ENCODE measurements around the gene ISG20. TPM values are rescaled to one million over a fixed set of nuclear protein-coding genes. Genes with fewer than 3 reads are reported as not detected.

ISG20 gene
- total and polyA plus RNA-seq, 2 experiments from 2014 or later, result 1.4 TPM; not detected in 1

DNA sequence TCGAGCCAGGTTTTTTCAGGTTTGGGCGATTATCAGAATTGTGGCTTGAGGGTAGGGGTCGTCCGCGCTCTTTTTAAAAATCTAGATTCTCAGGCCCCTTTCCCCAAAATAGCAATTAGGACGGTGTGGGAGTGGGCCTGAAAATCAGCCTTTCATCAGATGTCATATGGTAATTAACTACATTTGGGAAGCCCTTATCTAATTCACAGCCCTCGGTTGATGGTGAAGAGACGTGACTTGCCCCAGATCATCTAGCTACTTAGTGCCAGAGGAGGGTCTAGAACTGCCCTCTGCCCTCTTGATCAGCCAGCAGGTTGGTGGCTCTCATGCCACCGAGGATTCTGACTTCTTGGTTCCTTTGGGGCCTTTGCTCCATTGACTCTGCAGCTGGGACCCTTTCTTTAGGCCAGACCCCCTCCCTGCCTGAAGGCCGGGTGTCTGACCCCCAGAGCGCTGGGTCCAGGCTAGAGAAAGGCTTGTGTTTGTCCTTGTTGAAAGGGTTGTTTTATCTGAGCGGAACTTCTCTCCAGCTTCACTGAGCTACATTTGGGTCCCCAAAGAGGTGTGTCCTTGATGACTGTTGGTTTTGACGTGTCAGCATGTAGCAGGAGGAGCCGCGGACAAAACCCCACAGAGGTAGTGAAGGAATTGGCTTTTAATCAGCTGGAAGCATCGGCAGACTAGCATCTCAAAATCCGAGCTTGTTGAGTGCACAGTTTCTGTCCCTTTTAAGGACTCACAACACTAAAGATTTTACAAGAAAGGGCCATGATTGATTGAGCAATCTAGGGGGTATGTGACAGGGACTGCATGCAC, 16.8 kb upstream of the ISG20 start:
- H4K20me1 ChIP-seq (ENCODE audit: insufficient read depth), result peaks cover under 1% of the 10 kb centered on the region; the same call in 1 of the 2 replicates
- peaks cover 27% of the 10 kb centered on the region for H3K4me1 ChIP-seq (ENCODE audit: insufficient read depth)
- no peaks in the 10 kb centered on the region for H3K27me3 ChIP-seq (replicated peaks; ENCODE audit: insufficient read depth)
- peaks cover 27% of the 10 kb centered on the region for H3F3A ChIP-seq (ENCODE audit: insufficient read depth)
- DNase-seq, result peak; percentile 75
- peaks cover 4% of the 10 kb centered on the region; the same call in 1 of the 2 replicates for H3K36me3 ChIP-seq (ENCODE audit: low read depth)
- peaks cover 58% of the 10 kb centered on the region for H3K79me2 ChIP-seq (ENCODE audit: insufficient read depth)
- H3K4me3 ChIP-seq, result peak overlapping the region; percentile 93
- H3K27ac ChIP-seq, result peak overlapping the region; percentile 98
- no peak overlapping the region for H2AFZ ChIP-seq
- in situ Hi-C loops (cut with MboI), result no loop called here
- no peaks in the 10 kb centered on the region for H3K9me3 ChIP-seq (ENCODE audit: low read depth)
- 7 to 9% methylated on average over 17 of the region's 17 CpGs for WGBS, 2 experiments (ENCODE audit: low coverage in 1 of 2, low lambda C conversion rate in 2 of 2, missing lambda C conversion rate in 2 of 2)
- peak overlapping the region; percentile 99 for H3K9ac ChIP-seq
- H3K4me2 ChIP-seq (ENCODE audit: unreplicated experiment), result peak overlapping the region; percentile 97
- H3K9me2 ChIP-seq (ENCODE audit: insufficient read depth), result no peaks in the 10 kb centered on the region
- TF ChIP-seq EZH2phosphoT487 (IDR thresholded peaks at IDR 0.05; ENCODE audit: insufficient read depth, low read depth) (no peak), EZH2 (IDR thresholded peaks at IDR 0.05; ENCODE audit: insufficient read depth, poor library complexity, severe bottlenecking) (no peak)

DNA sequence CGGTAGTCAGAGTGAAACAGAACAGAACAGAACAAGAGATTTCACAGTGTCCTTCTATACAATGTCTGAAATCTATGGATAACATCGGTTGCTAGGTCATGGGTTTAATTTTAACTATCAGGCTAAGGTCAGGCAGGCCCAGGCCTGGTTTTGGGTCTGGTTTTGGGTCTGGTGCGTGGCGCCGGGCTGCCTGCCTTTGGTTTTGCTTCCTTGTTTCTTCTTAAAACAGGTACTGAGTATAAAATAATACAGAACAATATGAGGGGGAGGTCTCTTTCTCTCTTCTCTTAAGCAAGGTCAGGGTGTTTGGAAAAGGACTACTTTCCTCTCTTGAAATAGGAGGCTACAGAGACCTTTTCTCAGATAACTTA, 16.2 kb upstream of the ISG20 start:
- 33 to 41% methylated on average over 5 of the region's 5 CpGs for WGBS, 2 experiments (ENCODE audit: low coverage in 1 of 2, low lambda C conversion rate in 2 of 2, missing lambda C conversion rate in 2 of 2)
- Histone ChIP-seq H3K9me2 (ENCODE audit: insufficient read depth) (no peaks in the 10 kb centered on the region), H3K27ac (peak overlapping the region; percentile 98), H3K9me3 (ENCODE audit: low read depth) (no peaks in the 10 kb centered on the region), H3K4me2 (ENCODE audit: unreplicated experiment) (peak overlapping the region; percentile 97), H3K4me3 (peak overlapping the region; percentile 93), H3F3A (ENCODE audit: insufficient read depth) (peaks cover 27% of the 10 kb centered on the region), H2AFZ (no peak overlapping the region), H3K36me3 (ENCODE audit: low read depth) (peaks cover 10% of the 10 kb centered on the region), H4K20me1 (ENCODE audit: insufficient read depth) (peaks cover 6% of the 10 kb centered on the region; the same call in 1 of the 2 replicates), H3K27me3 (replicated peaks; ENCODE audit: insufficient read depth) (no peaks in the 10 kb centered on the region), H3K79me2 (ENCODE audit: insufficient read depth) (peaks cover 63% of the 10 kb centered on the region), H3K9ac (peak overlapping the region; percentile 99), H3K4me1 (ENCODE audit: insufficient read depth) (peaks cover 27% of the 10 kb centered on the region)
- in situ Hi-C loops (cut with MboI), result no loop called here
- DNase-seq, result no peak
- TF ChIP-seq EZH2phosphoT487 (IDR thresholded peaks at IDR 0.05; ENCODE audit: insufficient read depth, low read depth) (no peak), EZH2 (IDR thresholded peaks at IDR 0.05; ENCODE audit: insufficient read depth, poor library complexity, severe bottlenecking) (no peak)

DNA sequence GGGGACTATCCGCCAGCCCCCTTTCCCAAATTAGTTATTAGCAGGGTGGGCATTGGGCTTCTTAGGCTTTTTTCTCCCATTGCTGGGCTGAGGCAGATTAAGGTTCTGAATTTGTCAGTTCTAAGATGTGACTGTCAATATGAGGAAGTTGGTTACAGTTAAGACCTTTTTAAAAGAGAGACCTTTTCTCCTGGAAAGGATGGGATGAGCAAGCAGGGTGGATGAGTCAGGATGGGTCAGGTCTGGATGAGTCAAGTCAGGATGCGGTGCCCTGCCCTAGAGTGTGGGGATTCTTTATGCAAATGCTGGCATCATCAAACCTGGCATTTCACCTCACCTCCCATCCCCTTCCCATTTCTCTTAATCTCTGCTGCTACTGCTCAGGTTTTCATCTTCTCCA, 15.8 kb upstream of the ISG20 start:
- H3K27me3 ChIP-seq (replicated peaks; ENCODE audit: insufficient read depth), result no peaks in the 10 kb centered on the region
- 0 to 3% methylated on average over 2 of the region's 2 CpGs for WGBS, 2 experiments (ENCODE audit: low coverage in 1 of 2, low lambda C conversion rate in 2 of 2, missing lambda C conversion rate in 2 of 2)
- H3K36me3 ChIP-seq (ENCODE audit: low read depth), result peaks cover 15% of the 10 kb centered on the region
- H3K27ac ChIP-seq, result peak overlapping the region; percentile 98
- DNase-seq, result peak; percentile 96
- no peak overlapping the region for H2AFZ ChIP-seq
- H3K9me2 ChIP-seq (ENCODE audit: insufficient read depth), result no peaks in the 10 kb centered on the region
- peak overlapping the region; percentile 93 for H3K4me3 ChIP-seq
- TF ChIP-seq EZH2phosphoT487 (IDR thresholded peaks at IDR 0.05; ENCODE audit: insufficient read depth, low read depth) (no peak), EZH2 (IDR thresholded peaks at IDR 0.05; ENCODE audit: insufficient read depth, poor library complexity, severe bottlenecking) (no peak)
- H3K4me2 ChIP-seq (ENCODE audit: unreplicated experiment), result peak overlapping the region; percentile 97
- in situ Hi-C loops (cut with MboI), result no loop called here
- H3K79me2 ChIP-seq (ENCODE audit: insufficient read depth), result peaks cover 68% of the 10 kb centered on the region
- H3K9me3 ChIP-seq (ENCODE audit: low read depth), result no peaks in the 10 kb centered on the region
- peak overlapping the region; percentile 99 for H3K9ac ChIP-seq
- H4K20me1 ChIP-seq (ENCODE audit: insufficient read depth), result peaks cover 11% of the 10 kb centered on the region; the same call in 1 of the 2 replicates
- H3K4me1 ChIP-seq (ENCODE audit: insufficient read depth), result peaks cover 27% of the 10 kb centered on the region
- peaks cover 27% of the 10 kb centered on the region for H3F3A ChIP-seq (ENCODE audit: insufficient read depth)

DNA sequence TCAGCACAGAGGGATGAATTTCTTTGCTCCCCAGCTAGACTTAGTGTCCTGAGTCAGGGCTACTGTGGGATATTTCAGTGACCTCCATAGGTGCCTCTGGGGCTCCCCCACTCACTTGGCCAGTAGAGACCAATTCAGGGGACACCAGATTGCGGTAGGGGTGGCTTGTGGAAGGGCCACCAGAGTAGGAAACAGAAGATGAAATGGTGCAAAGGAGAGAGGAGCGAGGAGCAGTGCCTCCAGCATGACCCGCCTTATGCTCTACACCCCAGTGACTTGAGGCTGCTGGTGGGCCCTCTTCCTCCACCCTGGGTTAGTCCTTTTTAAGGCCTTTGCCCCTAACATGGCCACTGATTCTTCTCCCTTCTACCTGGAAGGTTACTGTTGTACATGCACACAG, 15.2 kb upstream of the ISG20 start:
- DNase-seq, result no peak
- in situ Hi-C loops (cut with MboI), result no loop called here
- H3K9me2 ChIP-seq (ENCODE audit: insufficient read depth), result no peaks in the 10 kb centered on the region
- peak overlapping the region; percentile 97 for H3K4me2 ChIP-seq (ENCODE audit: unreplicated experiment)
- no peak overlapping the region for H2AFZ ChIP-seq
- H3K27me3 ChIP-seq (replicated peaks; ENCODE audit: insufficient read depth), result no peaks in the 10 kb centered on the region
- H3K9me3 ChIP-seq (ENCODE audit: low read depth), result no peaks in the 10 kb centered on the region
- H3K4me1 ChIP-seq (ENCODE audit: insufficient read depth), result peaks cover 27% of the 10 kb centered on the region
- H4K20me1 ChIP-seq (ENCODE audit: insufficient read depth), result peaks cover 13% of the 10 kb centered on the region; the same call in 1 of the 2 replicates
- no peak for TF ChIP-seq EZH2 (IDR thresholded peaks at IDR 0.05; ENCODE audit: insufficient read depth, poor library complexity, severe bottlenecking)
- TF ChIP-seq EZH2phosphoT487 (IDR thresholded peaks at IDR 0.05; ENCODE audit: insufficient read depth, low read depth), result no peak
- peak overlapping the region; percentile 99 for H3K9ac ChIP-seq
- WGBS, 2 experiments (ENCODE audit: low coverage in 1 of 2, low lambda C conversion rate in 2 of 2, missing lambda C conversion rate in 2 of 2), result 90 to 98% methylated on average over 3 of the region's 3 CpGs
- H3K79me2 ChIP-seq (ENCODE audit: insufficient read depth), result peaks cover 74% of the 10 kb centered on the region
- H3F3A ChIP-seq (ENCODE audit: insufficient read depth), result peaks cover 27% of the 10 kb centered on the region
- H3K27ac ChIP-seq, result peak overlapping the region; percentile 98
- H3K4me3 ChIP-seq, result peak overlapping the region; percentile 93
- peaks cover 15% of the 10 kb centered on the region for H3K36me3 ChIP-seq (ENCODE audit: low read depth)

Measured in GM23248 (cell line).